HG03432 (cell line): ENCODE measurements around the gene SPDYE17.
"Not testable (repeated sequence)": the region's sequence is repeated elsewhere in the genome, so short reads cannot be mapped to it uniquely, and the experiment has no call there.

Source experiments
- ATAC-seq: cut with Tn5 transposase; IDR thresholded peaks from one replicate; pipeline ENCODE4 v1.9.1; 2021; ENCODE audit warnings: mild to moderate bottlenecking, moderate library complexity; ENCODE audit not compliant: unreplicated experiment

SPDYE17 gene

GRCh38 chr7:77032261-77032660 lies at the start of gene SPDYE17:
SPDYE17 (minus strand) TSS chr7:77032361; CDS start chr7:77030570, 1,791 bp downstream.
- ATAC-seq: not testable (repeated sequence)

GRCh38 chr7:77080236-77080635 lies 48.1 kb upstream of the SPDYE17 start:
- not testable (repeated sequence) for ATAC-seq

- ATAC-seq: not testable (repeated sequence)
Observed at GRCh38 chr7:77079624-77080023, 47.5 kb upstream of the SPDYE17 start.

- not testable (repeated sequence) for ATAC-seq
Observed at GRCh38 chr7:77079112-77079511, 47.0 kb upstream of the SPDYE17 start.

- ATAC-seq: not testable (repeated sequence)
Observed at GRCh38 chr7:77077060-77077459, 44.9 kb upstream of the SPDYE17 start.

GRCh38 chr7:77074786-77075396 lies 42.7 kb upstream of the SPDYE17 start:
- ATAC-seq: not testable (repeated sequence)

- not testable (repeated sequence) for ATAC-seq
Observed at GRCh38 chr7:77071108-77071507, 38.9 kb upstream of the SPDYE17 start.

GRCh38 chr7:77065869-77066268 lies 33.7 kb upstream of the SPDYE17 start:
- ATAC-seq: not testable (repeated sequence)

GRCh38 chr7:77063732-77064131 lies 31.6 kb upstream of the SPDYE17 start:
- ATAC-seq: not testable (repeated sequence)

GRCh38 chr7:77062557-77062956 lies 30.4 kb upstream of the SPDYE17 start, which contains the start of gene SPDYE18:
SPDYE18 (minus strand) TSS chr7:77062558; CDS start chr7:77060512, 2,046 bp downstream.
- ATAC-seq: not testable (repeated sequence)

GRCh38 chr7:77026349-77026748 lies 5.8 kb downstream of the SPDYE17 start:
- not testable (repeated sequence) for ATAC-seq

GRCh38 chr7:77010074-77010680 lies 22.0 kb downstream of the SPDYE17 start:
- not testable (repeated sequence) for ATAC-seq

GRCh38 chr7:77008000-77008399 lies 24.2 kb downstream of the SPDYE17 start:
- not testable (repeated sequence) for ATAC-seq

- ATAC-seq: not testable (repeated sequence)
Observed at GRCh38 chr7:77006127-77007110, 25.7 kb downstream of the SPDYE17 start.

- not testable (repeated sequence) for ATAC-seq
Observed at GRCh38 chr7:77005461-77006057, 26.6 kb downstream of the SPDYE17 start.

GRCh38 chr7:77004151-77004550 lies 28.0 kb downstream of the SPDYE17 start:
- ATAC-seq: not testable (repeated sequence)

- ATAC-seq: not testable (repeated sequence)
Observed at GRCh38 chr7:77003241-77003640, 28.9 kb downstream of the SPDYE17 start.

- not testable (repeated sequence) for ATAC-seq
Observed at GRCh38 chr7:77002678-77003233, 29.4 kb downstream of the SPDYE17 start.

GRCh38 chr7:77002104-77002503 lies 30.1 kb downstream of the SPDYE17 start:
- not testable (repeated sequence) for ATAC-seq

GRCh38 chr7:76999474-77000107 lies 32.6 kb downstream of the SPDYE17 start:
- ATAC-seq: not testable (repeated sequence)
